ENCODE measurements around the gene DYNLT5. TPM values are rescaled to one million over a fixed set of nuclear protein-coding genes. Genes with fewer than 3 reads are reported as not detected.

DYNLT5 gene, protein sequence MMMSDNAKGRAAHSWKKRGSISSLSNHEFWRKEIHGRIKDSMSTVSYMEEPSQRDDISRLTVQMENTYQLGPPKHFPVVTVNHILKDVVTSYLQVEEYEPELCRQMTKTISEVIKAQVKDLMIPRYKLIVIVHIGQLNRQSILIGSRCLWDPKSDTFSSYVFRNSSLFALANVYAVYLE
- 1 to 10 TPM in 3 of 4 donors, under 1 TPM in 1; 0.25 to 7.7 (median 4.1) TPM for total RNA-seq

DNA sequence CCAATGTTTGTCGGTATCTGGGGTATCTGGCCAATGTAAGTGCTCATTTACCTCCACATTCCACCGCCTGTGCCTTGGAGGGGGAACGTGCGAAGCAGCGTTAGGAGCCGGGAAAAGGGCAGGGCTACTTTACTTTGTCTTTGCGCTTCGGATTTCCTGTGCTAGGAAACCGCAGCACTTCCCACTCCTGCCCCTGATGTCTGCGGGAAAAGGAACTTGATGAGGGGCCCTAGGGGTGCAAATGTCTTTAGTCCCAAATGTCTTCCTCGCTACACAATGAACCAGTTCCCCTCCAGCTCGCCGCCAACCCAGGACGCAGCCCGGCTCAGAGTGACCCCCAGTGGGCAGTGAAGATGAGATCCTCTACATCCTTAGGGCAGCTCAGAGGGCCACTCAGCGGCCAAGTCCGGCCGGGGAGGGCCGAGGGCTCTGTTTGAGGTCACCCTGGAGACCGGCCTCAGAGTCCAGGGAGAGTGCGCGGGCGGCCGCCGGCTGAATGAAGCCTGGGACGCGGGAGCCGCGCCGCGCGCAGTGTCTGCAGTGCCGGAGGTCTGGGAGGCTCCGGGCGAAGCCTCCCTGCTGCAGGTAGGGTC is at the start of gene DYNLT5:
DYNLT5 (plus strand) TSS at position 460 of the 593 bp plus-strand sequence. CDS start 2,200 bp downstream, outside the sequence.
- DNase-seq (ENCODE audit: low spot score) (no peak), ATAC-seq (ENCODE audit: low FRiP score) (no peak)
- TF ChIP-seq, protein P1, sequence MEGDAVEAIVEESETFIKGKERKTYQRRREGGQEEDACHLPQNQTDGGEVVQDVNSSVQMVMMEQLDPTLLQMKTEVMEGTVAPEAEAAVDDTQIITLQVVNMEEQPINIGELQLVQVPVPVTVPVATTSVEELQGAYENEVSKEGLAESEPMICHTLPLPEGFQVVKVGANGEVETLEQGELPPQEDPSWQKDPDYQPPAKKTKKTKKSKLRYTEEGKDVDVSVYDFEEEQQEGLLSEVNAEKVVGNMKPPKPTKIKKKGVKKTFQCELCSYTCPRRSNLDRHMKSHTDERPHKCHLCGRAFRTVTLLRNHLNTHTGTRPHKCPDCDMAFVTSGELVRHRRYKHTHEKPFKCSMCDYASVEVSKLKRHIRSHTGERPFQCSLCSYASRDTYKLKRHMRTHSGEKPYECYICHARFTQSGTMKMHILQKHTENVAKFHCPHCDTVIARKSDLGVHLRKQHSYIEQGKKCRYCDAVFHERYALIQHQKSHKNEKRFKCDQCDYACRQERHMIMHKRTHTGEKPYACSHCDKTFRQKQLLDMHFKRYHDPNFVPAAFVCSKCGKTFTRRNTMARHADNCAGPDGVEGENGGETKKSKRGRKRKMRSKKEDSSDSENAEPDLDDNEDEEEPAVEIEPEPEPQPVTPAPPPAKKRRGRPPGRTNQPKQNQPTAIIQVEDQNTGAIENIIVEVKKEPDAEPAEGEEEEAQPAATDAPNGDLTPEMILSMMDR (IDR thresholded peaks at IDR 0.05): no peak

DNA sequence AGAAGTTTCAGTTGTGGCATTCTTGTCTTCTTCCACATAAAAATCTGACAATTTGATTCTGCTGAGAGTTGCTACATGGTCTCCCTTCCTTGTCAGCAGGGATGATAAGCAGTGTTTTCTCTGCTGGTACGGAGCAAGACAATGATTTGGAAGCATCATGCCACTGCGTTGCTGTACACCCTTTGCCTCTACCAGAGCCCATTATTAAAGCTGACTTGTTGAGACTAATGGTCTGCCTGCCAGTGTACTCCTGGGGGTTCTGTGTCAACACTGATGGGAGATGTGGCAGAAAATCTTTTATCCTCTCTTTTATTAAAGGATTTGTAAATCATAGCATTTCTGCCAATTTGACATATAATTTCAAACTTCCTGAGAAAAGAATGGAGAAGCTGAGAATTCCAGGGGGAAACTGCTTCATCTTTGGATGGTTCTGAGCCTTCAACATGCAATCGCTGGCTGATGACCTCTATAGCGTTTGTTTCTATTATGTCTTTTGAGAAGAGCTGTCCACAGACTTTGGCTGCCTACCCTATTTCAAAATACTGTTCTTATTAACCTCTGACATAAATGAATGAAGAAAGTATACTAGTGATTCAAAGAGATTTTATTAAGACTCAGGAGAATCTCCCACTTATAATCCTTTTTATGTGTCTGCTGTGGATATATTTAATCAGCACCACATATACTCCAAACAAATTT is 47.9 kb upstream of the DYNLT5 start:
- TF ChIP-seq, protein P1 (IDR thresholded peaks at IDR 0.05): no peak
- no peak for ATAC-seq (ENCODE audit: low FRiP score)
- no peak for DNase-seq (ENCODE audit: low spot score)

DNA sequence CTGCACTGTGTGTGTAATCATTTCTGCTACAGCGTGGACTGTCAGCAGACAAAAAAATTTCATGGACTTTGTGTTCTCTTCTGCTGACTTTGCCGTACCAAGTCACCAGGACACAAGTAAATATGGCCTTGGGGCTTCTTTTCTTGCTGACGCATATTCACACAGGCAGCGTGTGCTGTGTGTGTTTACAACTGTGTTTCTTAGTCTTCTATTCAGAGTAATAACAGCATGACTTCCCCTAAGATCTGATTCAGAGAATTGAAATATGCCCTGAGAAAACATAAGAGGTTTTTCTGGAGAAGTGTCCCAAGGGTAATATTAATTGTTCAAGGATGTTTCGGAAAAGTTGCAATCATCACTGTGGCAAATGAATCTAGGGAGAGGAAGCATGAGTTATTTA is 47.1 kb upstream of the DYNLT5 start:
- ATAC-seq (ENCODE audit: low FRiP score): peak; percentile 48
- TF ChIP-seq, protein P1 (IDR thresholded peaks at IDR 0.05): no peak

DNA sequence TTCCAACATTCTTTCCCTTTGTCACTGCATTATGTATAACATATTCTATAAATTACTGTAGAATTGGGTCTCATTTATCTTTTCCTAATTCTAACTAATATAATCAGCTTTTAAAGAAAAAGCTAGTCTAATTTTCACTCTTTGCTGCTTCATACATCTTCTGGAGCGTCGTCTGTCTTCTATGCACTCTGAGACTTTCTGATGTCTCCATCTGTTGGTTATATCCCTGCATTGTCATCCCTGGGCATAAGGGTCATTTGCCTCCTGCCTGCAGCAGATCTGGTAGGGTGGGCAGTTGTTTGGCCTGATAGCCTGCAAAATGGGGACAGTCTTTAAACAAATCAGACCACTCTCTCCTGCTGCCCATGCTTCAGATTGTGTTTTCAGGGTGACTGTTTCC is 40.8 kb upstream of the DYNLT5 start:
- no peak for ATAC-seq (ENCODE audit: low FRiP score)
- TF ChIP-seq, protein P1 (IDR thresholded peaks at IDR 0.05): no peak

More for the DNA sequence above, 47.1 kb upstream of the DYNLT5 start:
- no peak for DNase-seq (ENCODE audit: low spot score)

DNA sequence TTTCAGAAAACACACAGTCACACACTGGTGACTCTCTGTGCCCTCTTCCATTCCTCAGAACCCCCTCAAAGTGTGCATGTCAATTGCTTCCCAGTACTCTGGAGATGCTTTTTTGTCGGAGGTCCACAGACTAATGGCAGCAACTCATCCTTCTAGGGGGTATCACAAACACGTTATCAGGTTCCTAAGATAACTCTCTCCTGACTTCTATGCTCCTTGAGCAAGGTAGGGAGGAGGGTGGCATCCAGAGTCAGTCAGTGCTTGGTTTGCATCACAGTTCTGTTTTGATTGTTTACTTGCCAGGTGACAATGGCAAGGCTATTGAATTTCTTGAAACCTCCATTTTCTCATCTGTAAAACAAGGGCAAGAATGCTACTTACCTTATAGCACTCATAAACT is 39.4 kb upstream of the DYNLT5 start:
- no peak for ATAC-seq (ENCODE audit: low FRiP score)

More for the DNA sequence above, 40.8 kb upstream of the DYNLT5 start:
- no peak for DNase-seq (ENCODE audit: low spot score)

DNA sequence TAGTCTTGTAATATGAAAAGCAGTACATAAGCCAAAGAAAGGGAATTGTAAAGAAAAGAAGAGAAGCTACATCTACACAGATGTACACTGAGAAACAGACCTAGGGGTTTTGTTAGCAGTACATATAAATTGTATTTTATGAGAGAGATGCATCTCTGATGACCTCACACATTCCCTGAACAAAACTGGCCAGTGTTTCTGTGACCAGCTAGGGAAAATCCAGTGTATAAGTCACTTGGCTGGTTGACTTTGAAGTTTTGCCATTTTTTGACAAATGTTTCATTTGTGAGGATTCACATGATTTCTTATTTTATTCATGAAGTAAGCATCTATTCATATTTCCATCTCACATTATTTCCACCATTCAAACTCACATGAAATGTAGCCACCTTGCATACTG is 28.3 kb upstream of the DYNLT5 start:
- TF ChIP-seq, protein P1 (IDR thresholded peaks at IDR 0.05): no peak
- DNase-seq (ENCODE audit: low spot score): no peak
- no peak for ATAC-seq (ENCODE audit: low FRiP score)

More for the DNA sequence above, 39.4 kb upstream of the DYNLT5 start:
- TF ChIP-seq, protein P1 (IDR thresholded peaks at IDR 0.05): no peak
- no peak for DNase-seq (ENCODE audit: low spot score)

All from omental fat pad (tissue), 4 donors.